C4-2B (cell line): ENCODE results near the gene ATP5F1E.

Source experiments
- ZFX ChIP-seq: fragments of 450-650 bp; IDR thresholded peaks from 2 replicates; pipeline ENCODE4 v1.6.1; 2017
- TF ChIP-seq, protein P1 (sequence below): fragments of 450-650 bp; conservative IDR thresholded peaks from 2 replicates; pipeline ENCODE4 v1.5.1; 2017; ENCODE audit warnings: mild to moderate bottlenecking

DNA sequence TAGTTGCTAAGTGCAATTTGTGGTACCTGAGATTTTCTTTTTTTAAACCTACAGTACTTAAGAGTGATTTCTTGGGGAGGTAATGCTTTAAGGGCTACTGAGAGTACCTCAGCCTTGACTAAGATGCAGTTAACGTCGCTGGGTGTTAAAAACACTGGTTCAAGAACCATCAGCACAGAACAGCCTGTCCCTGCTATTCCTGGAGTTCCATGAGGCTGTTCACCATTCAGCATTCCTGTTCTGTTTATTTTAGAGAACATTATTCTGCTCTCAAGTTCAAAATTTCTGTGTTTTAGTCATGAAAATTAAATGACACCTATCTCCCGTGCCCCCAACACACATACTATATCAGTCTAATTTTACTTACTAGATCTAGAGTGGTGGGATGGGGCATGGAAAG lies 12.2 kb upstream of the ATP5F1E start:
- no peak for TF ChIP-seq ZFX
- TF ChIP-seq, protein P1, sequence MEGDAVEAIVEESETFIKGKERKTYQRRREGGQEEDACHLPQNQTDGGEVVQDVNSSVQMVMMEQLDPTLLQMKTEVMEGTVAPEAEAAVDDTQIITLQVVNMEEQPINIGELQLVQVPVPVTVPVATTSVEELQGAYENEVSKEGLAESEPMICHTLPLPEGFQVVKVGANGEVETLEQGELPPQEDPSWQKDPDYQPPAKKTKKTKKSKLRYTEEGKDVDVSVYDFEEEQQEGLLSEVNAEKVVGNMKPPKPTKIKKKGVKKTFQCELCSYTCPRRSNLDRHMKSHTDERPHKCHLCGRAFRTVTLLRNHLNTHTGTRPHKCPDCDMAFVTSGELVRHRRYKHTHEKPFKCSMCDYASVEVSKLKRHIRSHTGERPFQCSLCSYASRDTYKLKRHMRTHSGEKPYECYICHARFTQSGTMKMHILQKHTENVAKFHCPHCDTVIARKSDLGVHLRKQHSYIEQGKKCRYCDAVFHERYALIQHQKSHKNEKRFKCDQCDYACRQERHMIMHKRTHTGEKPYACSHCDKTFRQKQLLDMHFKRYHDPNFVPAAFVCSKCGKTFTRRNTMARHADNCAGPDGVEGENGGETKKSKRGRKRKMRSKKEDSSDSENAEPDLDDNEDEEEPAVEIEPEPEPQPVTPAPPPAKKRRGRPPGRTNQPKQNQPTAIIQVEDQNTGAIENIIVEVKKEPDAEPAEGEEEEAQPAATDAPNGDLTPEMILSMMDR = no peak
